Measurements from ENCODE around the gene TADA2B. TPM values are rescaled to one million over a fixed set of nuclear protein-coding genes. Genes with fewer than 3 reads are reported as not detected.

TADA2B gene
- total and polyA plus RNA-seq, 7 donors, result 13.8 to 22.7 (median 16.6) TPM

DNA sequence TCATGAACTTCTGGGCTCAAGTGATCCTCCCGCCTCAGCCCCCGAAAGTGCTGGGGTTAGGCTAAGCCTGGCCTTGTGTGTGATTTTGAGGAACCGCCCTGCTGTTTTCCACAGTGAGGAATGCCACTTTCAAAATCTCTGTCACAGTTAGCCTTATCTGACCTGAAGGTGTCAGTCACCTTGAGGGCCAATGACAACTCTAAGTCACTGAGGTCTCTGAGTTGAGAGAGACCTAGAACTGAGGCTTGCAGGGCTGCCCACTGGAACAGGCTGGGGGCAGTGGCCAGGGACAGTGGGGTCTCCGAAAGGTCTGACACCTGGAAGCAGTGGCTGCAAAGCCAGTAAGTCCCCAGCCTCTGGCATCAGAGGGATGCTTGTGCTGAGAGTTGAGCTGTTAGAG lies 6.1 kb downstream of the TADA2B start:
- intact Hi-C loops (cut with DNase I), result loop anchor here (10.0 kb wide), 1 partner anchor 334 kb away; the partner anchor contains the start of gene BLOC1S4
- WGBS, 2 donors, result 90 to 97% methylated on average over 4 of the region's 4 CpGs

DNA sequence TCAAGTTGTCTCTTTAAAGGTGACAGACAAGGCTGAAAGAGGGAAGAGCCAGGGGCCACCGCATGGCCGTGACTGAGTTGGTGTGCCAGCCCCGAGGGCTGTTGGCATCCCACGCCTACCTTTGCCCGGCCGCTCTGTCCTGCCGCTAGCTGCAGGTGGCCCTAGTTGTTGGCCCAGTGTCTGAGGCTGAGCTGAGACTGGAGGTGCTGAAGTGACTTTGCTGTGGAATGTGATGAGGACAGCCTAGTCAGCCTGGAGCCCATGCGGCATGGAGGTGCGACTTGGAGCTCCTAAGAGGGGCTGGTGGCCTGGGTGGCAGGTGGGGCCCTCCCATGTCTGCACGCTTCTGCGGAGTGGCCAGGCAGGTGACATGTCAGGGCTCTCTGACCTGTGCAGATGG lies 6.6 kb downstream of the TADA2B start:
- H3K9me3 ChIP-seq, result no peaks in the 10 kb centered on the region
- DNase-seq, result no peak
- TF ChIP-seq, protein P1, sequence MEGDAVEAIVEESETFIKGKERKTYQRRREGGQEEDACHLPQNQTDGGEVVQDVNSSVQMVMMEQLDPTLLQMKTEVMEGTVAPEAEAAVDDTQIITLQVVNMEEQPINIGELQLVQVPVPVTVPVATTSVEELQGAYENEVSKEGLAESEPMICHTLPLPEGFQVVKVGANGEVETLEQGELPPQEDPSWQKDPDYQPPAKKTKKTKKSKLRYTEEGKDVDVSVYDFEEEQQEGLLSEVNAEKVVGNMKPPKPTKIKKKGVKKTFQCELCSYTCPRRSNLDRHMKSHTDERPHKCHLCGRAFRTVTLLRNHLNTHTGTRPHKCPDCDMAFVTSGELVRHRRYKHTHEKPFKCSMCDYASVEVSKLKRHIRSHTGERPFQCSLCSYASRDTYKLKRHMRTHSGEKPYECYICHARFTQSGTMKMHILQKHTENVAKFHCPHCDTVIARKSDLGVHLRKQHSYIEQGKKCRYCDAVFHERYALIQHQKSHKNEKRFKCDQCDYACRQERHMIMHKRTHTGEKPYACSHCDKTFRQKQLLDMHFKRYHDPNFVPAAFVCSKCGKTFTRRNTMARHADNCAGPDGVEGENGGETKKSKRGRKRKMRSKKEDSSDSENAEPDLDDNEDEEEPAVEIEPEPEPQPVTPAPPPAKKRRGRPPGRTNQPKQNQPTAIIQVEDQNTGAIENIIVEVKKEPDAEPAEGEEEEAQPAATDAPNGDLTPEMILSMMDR (IDR thresholded peaks at IDR 0.05), result no peak
- no peak for TF ChIP-seq POLR2A (IDR thresholded peaks at IDR 0.05)
- no peak for TF ChIP-seq EP300 (IDR thresholded peaks at IDR 0.05)
- no peak for TF ChIP-seq POLR2AphosphoS5 (IDR thresholded peaks at IDR 0.05)
- intact Hi-C loops (cut with DNase I), result loop anchor here (10.0 kb wide), 1 partner anchor 335 kb away; the partner anchor contains the start of gene BLOC1S4
- WGBS, 2 donors, result 87 to 92% methylated on average over 11 of the region's 11 CpGs
- H3K36me3 ChIP-seq, result peaks cover 6 to 16% (median 8%) of the 10 kb centered on the region in 4 donors
- no peak overlapping the region for H3K4me3 ChIP-seq
- H3K27ac ChIP-seq, result no peak overlapping the region
- peaks cover 0 to 65% (median 47%) of the 10 kb centered on the region in 4 donors for H3K4me1 ChIP-seq
- H3K27me3 ChIP-seq, result no peaks in the 10 kb centered on the region

More for the DNA sequence above, 6.1 kb downstream of the TADA2B start:
- peaks cover 2 to 11% (median 3%) of the 10 kb centered on the region in 4 donors for H3K36me3 ChIP-seq
- peaks cover 0 to 69% (median 51%) of the 10 kb centered on the region in 4 donors for H3K4me1 ChIP-seq
- no peaks in the 10 kb centered on the region for H3K9me3 ChIP-seq
- H3K27me3 ChIP-seq, result no peaks in the 10 kb centered on the region
- no peak overlapping the region for H3K27ac ChIP-seq
- no peak for DNase-seq
- no peak overlapping the region for H3K4me3 ChIP-seq
- TF ChIP-seq, protein P1 (IDR thresholded peaks at IDR 0.05), result no peak
- no peak for TF ChIP-seq EP300 (IDR thresholded peaks at IDR 0.05)
- no peak for TF ChIP-seq POLR2A (IDR thresholded peaks at IDR 0.05)
- no peak for TF ChIP-seq POLR2AphosphoS5 (IDR thresholded peaks at IDR 0.05)

DNA sequence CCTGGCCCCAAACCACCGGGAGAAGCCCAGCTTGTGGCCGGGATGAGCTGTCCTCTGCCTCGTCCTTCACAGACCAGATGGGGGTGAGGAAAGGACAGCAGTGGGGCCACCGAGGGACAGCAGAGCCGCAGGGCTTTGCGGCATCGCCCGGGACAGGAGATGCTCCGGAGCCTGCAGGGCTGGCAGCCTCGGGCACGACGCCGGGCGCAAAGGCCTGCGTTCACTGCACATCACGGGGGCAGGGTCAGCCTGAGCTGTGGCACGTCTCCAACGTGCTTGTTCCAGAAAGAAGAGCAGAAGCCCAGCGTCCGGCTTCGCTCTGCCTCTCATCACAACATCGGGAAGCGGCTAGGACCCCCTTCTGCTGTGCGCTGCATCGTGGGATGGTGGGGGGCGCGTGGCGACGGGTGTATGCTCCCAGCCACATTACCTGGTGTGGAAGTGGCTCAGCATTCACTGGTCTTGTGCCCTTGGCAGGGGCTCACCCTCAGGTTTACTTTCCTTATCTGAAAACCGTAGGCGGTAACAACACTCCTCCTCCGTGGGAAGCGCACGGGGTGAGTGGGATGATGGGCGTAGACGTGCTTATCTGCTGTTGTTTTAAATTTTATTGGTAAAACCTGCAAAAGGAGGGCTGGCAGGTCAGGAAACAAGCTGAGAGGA lies 7.4 kb downstream of the TADA2B start:
- TF ChIP-seq, protein P1 (IDR thresholded peaks at IDR 0.05), result no peak
- no peak for TF ChIP-seq POLR2AphosphoS5 (IDR thresholded peaks at IDR 0.05)
- TF ChIP-seq POLR2A (IDR thresholded peaks at IDR 0.05), result no peak
- TF ChIP-seq EP300 (IDR thresholded peaks at IDR 0.05), result no peak
- H3K9me3 ChIP-seq, result no peaks in the 10 kb centered on the region
- H3K4me1 ChIP-seq, result peaks cover 0 to 56% (median 38%) of the 10 kb centered on the region in 4 donors
- H3K27me3 ChIP-seq, result no peaks in the 10 kb centered on the region
- peaks cover 12 to 25% (median 15%) of the 10 kb centered on the region in 4 donors for H3K36me3 ChIP-seq
- intact Hi-C loops (cut with DNase I), result no loop called here
- H3K4me3 ChIP-seq, result no peak overlapping the region
- DNase-seq, result no peak
- 79 to 89% methylated on average over 36 of the region's 36 CpGs for WGBS, 2 donors
- H3K27ac ChIP-seq, result no peak overlapping the region

DNA sequence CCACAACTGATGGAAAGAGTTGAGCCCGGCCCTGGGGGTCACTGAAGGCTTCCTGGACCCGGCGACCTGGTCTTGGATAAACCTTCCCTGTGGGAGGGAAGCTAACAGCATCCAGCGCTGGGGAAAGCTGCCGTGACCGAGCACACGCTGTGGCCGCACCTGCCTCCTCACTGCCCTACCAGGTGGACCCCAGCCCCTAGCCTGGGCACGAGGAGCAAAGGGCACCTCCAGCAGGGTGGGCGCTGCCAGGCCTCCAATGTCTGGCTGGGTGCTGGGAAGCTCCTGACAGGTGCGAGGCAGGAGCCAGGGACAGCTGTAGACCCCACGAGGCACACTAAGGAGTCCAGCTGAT lies 7.9 kb downstream of the TADA2B start:
- H3K4me3 ChIP-seq, result no peak overlapping the region
- H3K36me3 ChIP-seq, result peaks cover 17 to 26% (median 20%) of the 10 kb centered on the region in 4 donors
- H3K27me3 ChIP-seq, result no peaks in the 10 kb centered on the region
- H3K4me1 ChIP-seq, result peaks cover 0 to 51% (median 33%) of the 10 kb centered on the region in 4 donors
- H3K9me3 ChIP-seq, result no peaks in the 10 kb centered on the region
- H3K27ac ChIP-seq, result no peak overlapping the region
- TF ChIP-seq POLR2AphosphoS5 (IDR thresholded peaks at IDR 0.05) (no peak), POLR2A (IDR thresholded peaks at IDR 0.05) (no peak), EP300 (IDR thresholded peaks at IDR 0.05) (no peak)
- TF ChIP-seq, protein P1 (IDR thresholded peaks at IDR 0.05), result no peak
- WGBS, 2 donors, result 91% methylated on average over 12 of the region's 12 CpGs
- no peak for DNase-seq
- intact Hi-C loops (cut with DNase I), result no loop called here

Data from sigmoid colon (tissue), 7 donors.